H9 (cell line): ENCODE results near the gene SIVA1. TPM values are rescaled to one million over a fixed set of nuclear protein-coding genes. Genes with fewer than 3 reads are reported as not detected.

Source experiments
- DNase-seq: peaks from one replicate; pipeline ENCODE4 v3.0.0-alpha.2; 2017
- H2AFZ ChIP-seq: one replicate; pipeline ENCODE4 v1.6.1; 2013; ENCODE audit warnings: mild to moderate bottlenecking, low read length, control low read depth, moderate library complexity
- H2AK5ac ChIP-seq: 2 replicates; pipeline ENCODE4 v1.6.1; 2013; ENCODE audit warnings: low read length, control low read depth, mixed read lengths; ENCODE audit not compliant: insufficient read length
- H2BK120ac ChIP-seq: one replicate; pipeline ENCODE4 v1.6.1; 2013; ENCODE audit warnings: low read depth, mild to moderate bottlenecking, low read length, control low read depth, inconsistent platforms; ENCODE audit not compliant: poor library complexity, severe bottlenecking
- H2BK12ac ChIP-seq: 2 replicates; pipeline ENCODE4 v1.6.1; 2013; ENCODE audit warnings: low read length, control low read depth, mixed read lengths, low read depth; ENCODE audit not compliant: insufficient read length
- H2BK15ac ChIP-seq: 2 replicates; pipeline ENCODE4 v1.6.1; 2013; ENCODE audit warnings: low read depth, low read length, control low read depth
- H2BK20ac ChIP-seq: one replicate; pipeline ENCODE4 v1.6.1; 2013; ENCODE audit warnings: low read depth, mild to moderate bottlenecking, low read length, control low read depth, inconsistent platforms; ENCODE audit not compliant: poor library complexity, severe bottlenecking
- H2BK5ac ChIP-seq: 2 replicates; pipeline ENCODE4 v1.6.1; 2013; ENCODE audit warnings: low read length, control low read depth, mixed read lengths; ENCODE audit not compliant: insufficient read length
- H3K14ac ChIP-seq: 2 replicates; pipeline ENCODE4 v1.6.1; 2013; ENCODE audit warnings: low read length, control low read depth; ENCODE audit not compliant: insufficient read depth
- H3K18ac ChIP-seq: 2 replicates; pipeline ENCODE4 v1.6.1; 2013; ENCODE audit warnings: low read depth, mild to moderate bottlenecking, mixed read lengths, low read length, control low read depth; ENCODE audit not compliant: insufficient read length
- H3K23ac ChIP-seq: 2 replicates; pipeline ENCODE4 v1.6.1; 2013; ENCODE audit warnings: low read length, control low read depth, mixed read lengths, low read depth; ENCODE audit not compliant: insufficient read length
- H3K23me2 ChIP-seq: 2 replicates; pipeline ENCODE4 v1.6.1; 2013; ENCODE audit warnings: low read depth, mild to moderate bottlenecking, mixed read lengths, low read length, control low read depth; ENCODE audit not compliant: insufficient read length, poor library complexity, severe bottlenecking
- H3K27ac ChIP-seq: 2 replicates; pipeline ENCODE4 v1.5.1; 2013; ENCODE audit warnings: low read length, control low read depth, mixed read lengths, low read depth; ENCODE audit not compliant: insufficient read length
- H3K27me3 ChIP-seq: 2 replicates; pipeline ENCODE4 v1.6.1; 2013; ENCODE audit warnings: low read length, control low read depth, inconsistent platforms; ENCODE audit not compliant: insufficient read depth
- H3K4ac ChIP-seq: 2 replicates; pipeline ENCODE4 v1.6.1; 2013; ENCODE audit warnings: low read depth, mild to moderate bottlenecking, control low read depth, inconsistent platforms, low read length, moderate library complexity
- H3K4me1 ChIP-seq: 2 replicates; pipeline ENCODE4 v1.6.1; 2013; ENCODE audit warnings: low read length, control low read depth, inconsistent platforms; ENCODE audit not compliant: insufficient read depth
- H3K4me2 ChIP-seq: 2 replicates; pipeline ENCODE4 v1.6.1; 2013; ENCODE audit warnings: low read length, control low read depth, mixed read lengths; ENCODE audit not compliant: insufficient read length, insufficient read depth
- H3K56ac ChIP-seq: 2 replicates; pipeline ENCODE4 v1.6.1; 2013; ENCODE audit warnings: low read depth, mild to moderate bottlenecking, mixed read lengths, low read length, control low read depth; ENCODE audit not compliant: insufficient read length
- H3K79me1 ChIP-seq: 2 replicates; pipeline ENCODE4 v1.6.1; 2013; ENCODE audit warnings: low read depth, mild to moderate bottlenecking, moderate library complexity, low read length, control low read depth, inconsistent platforms; ENCODE audit not compliant: insufficient read depth, poor library complexity, severe bottlenecking
- H3K79me2 ChIP-seq: 2 replicates; pipeline ENCODE4 v1.6.1; 2013; ENCODE audit warnings: low read length, control low read depth, inconsistent platforms; ENCODE audit not compliant: insufficient read depth
- H3K9ac ChIP-seq: 2 replicates; pipeline ENCODE4 v1.6.1; 2013; ENCODE audit warnings: low read length, control low read depth, mixed read lengths; ENCODE audit not compliant: insufficient read length; ENCODE audit errors: extremely low read depth
- H3K9me3 ChIP-seq: one replicate; pipeline ENCODE4 v1.6.1; 2013; ENCODE audit warnings: low read depth, low read length, inconsistent platforms; ENCODE audit not compliant: control insufficient read depth
- H3T11ph ChIP-seq: one replicate; pipeline ENCODE4 v1.6.1; 2013; ENCODE audit warnings: mild to moderate bottlenecking, low read length, control low read depth, inconsistent platforms
- H4K20me1 ChIP-seq: one replicate; pipeline ENCODE4 v1.6.1; 2013; ENCODE audit not compliant: control insufficient read depth, insufficient read length, insufficient read depth
- H4K5ac ChIP-seq: 2 replicates; pipeline ENCODE4 v1.6.1; 2013; ENCODE audit warnings: low read depth, mild to moderate bottlenecking, mixed read lengths, low read length, control low read depth; ENCODE audit not compliant: insufficient read length
- H4K8ac ChIP-seq: replicated peaks from 2 replicates; pipeline ENCODE4 v1.6.1; 2013; ENCODE audit warnings: low read length, control low read depth, mixed read lengths, low read depth; ENCODE audit not compliant: insufficient read length
- H4K91ac ChIP-seq: 2 replicates; pipeline ENCODE4 v1.6.1; 2013; ENCODE audit warnings: low read depth, mild to moderate bottlenecking, moderate library complexity, mixed read lengths, low read length, control low read depth; ENCODE audit not compliant: insufficient read length
- H3K27ac Mint-ChIP-seq, 3 experiments: 2 replicates in 2 of 3; 3 replicates in 1 of 3; pipeline ENCODE4 v1.8.0; 2020 to 2021; ENCODE audit warnings: mixed read lengths in 3 of 3, mild to moderate bottlenecking in 1 of 3, moderate library complexity in 1 of 3
- H3K27me3 Mint-ChIP-seq: 2 replicates; pipeline ENCODE4 v1.8.0; 2021; ENCODE audit warnings: low read depth, mild to moderate bottlenecking, moderate library complexity, mixed read lengths
- H3K36me3 Mint-ChIP-seq, 3 experiments: 2 replicates in 2 of 3; 3 replicates in 1 of 3; pipeline ENCODE4 v1.8.0; 2020 to 2021; ENCODE audit warnings: low read depth in 3 of 3, mixed read lengths in 3 of 3; ENCODE audit not compliant: insufficient read depth in 1 of 3
- H3K4me1 Mint-ChIP-seq, 2 experiments: 2 replicates each; pipeline ENCODE4 v1.8.0; 2020; ENCODE audit warnings: mixed read lengths in 2 of 2
- H3K4me3 Mint-ChIP-seq, 2 experiments: 2 replicates in 1 of 2; 3 replicates in 1 of 2; pipeline ENCODE4 v1.8.0; 2020 to 2021; ENCODE audit warnings: mild to moderate bottlenecking in 2 of 2, mixed read lengths in 2 of 2, moderate library complexity in 1 of 2
- H3K9me3 Mint-ChIP-seq, 2 experiments: 2 replicates in 1 of 2; 3 replicates in 1 of 2; pipeline ENCODE4 v1.8.0; 2020; ENCODE audit warnings: mild to moderate bottlenecking in 2 of 2, mixed read lengths in 2 of 2, moderate library complexity in 1 of 2
- WGBS: extraction: QIAGEN DNeasy Blood & Tissue Kit; methylation state at CpG from one replicate; pipeline ENCODE4 v1.1.7; 2013; ENCODE audit warnings: missing lambda C conversion rate, low lambda C conversion rate, mixed read lengths; ENCODE audit not compliant: insufficient read length; ENCODE audit errors: extremely low coverage; 5-methylcytosine and 5-hydroxymethylcytosine counted together
- total RNA-seq: library from RNA; stranded (reverse); gene quantifications from 2 replicates; pipeline ENCODE4 v1.2.1, GENCODE V29; 2021
- TF ChIP-seq, protein P1 (sequence below): fragments of 200-600 bp; sonication (generic); conservative IDR thresholded peaks from 3 replicates; pipeline ENCODE4 v1.8.0; 2021; ENCODE audit warnings: antibody characterized with exemption, mild to moderate bottlenecking

The SIVA1 gene
- total RNA-seq, 1 experiment from 2014 or later = 125 TPM

DNA sequence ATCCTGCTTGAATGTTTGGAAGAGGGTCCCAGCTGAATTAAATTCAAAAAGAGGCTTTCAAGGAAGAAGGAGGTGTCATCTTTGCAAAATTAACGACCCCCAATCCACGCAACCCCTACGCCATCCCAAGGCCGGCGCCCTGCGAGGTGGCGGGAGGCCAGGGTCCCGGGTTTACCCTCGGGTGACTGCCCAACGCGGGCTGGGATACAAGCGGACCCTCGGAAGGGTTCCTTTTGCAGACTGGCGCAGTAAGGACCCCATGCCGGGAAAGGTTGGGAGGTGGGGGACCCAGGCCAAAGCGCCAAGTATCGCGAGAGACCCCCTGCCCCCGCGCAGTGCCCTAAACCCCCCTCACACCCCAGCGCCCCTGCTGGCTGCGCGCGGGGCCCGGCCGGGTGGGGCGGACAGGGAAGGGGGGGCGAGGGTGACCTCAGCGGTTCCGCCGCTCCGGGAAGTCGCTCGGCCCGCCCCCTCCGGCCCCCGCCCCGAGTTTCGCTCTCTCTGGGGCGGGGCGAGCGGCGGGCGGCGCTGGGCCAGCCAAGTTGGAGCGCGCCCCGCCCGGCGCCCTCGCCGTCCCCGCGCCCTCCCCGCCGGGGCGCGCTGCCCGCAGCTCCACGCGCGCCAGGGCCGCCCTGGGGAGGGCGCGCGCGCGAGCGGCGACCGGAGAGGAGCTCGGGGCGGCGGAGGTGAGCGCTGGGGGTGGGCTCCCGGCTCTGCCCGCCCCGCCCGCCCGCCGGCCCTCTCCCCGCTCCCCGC is 47.2 kb downstream of the SIVA1 start:
- peak; percentile 77 for DNase-seq
- Histone ChIP-seq H3K9ac (no peak overlapping the region), H3K14ac (no peak overlapping the region), H3K79me2 (no peaks in the 10 kb centered on the region), H2AK5ac (no peak overlapping the region), H3K18ac (no peak overlapping the region), H2BK5ac (no peak overlapping the region), H2BK120ac (no peak overlapping the region), H3K9me3 (no peaks in the 10 kb centered on the region), H4K91ac (no peak overlapping the region), H4K5ac (no peak overlapping the region), H3K4me1 (peaks cover 6% of the 10 kb centered on the region; the same call in 1 of the 2 replicates), H3K27ac (no peak overlapping the region), H3K4ac (no peak overlapping the region), H3T11ph (no peak overlapping the region), H3K23ac (no peak overlapping the region), H3K79me1 (no peaks in the 10 kb centered on the region), H3K23me2 (peaks cover 13% of the 10 kb centered on the region), H4K8ac (no peak overlapping the region), H2BK15ac (no peak overlapping the region), H2BK12ac (no peak overlapping the region), H3K4me2 (peak overlapping the region; percentile 50), H3K56ac (no peak overlapping the region), H3K27me3 (peaks cover 23% of the 10 kb centered on the region; the same call in 1 of the 2 replicates), H2BK20ac (no peak overlapping the region), H4K20me1 (no peaks in the 10 kb centered on the region), H2AFZ (no peak overlapping the region)
- Mint-ChIP-seq H3K9me3 (no peaks in the 10 kb centered on the region; a peak in 3 of 5 replicates), H3K4me3 (peak overlapping the region; percentile 74 to 82), H3K4me1 (peaks cover 23 to 41% of the 10 kb centered on the region in 2 experiments), H3K36me3 (peaks cover 0 to 4% (median 0%) of the 10 kb centered on the region in 3 experiments; a peak in 2 of 7 replicates), H3K27ac (peak overlapping the region in 2 of 3 experiments; percentile 65 to 75; a peak in 5 of 7 replicates), H3K27me3 (peaks cover 72% of the 10 kb centered on the region)
- TF ChIP-seq, protein P1, sequence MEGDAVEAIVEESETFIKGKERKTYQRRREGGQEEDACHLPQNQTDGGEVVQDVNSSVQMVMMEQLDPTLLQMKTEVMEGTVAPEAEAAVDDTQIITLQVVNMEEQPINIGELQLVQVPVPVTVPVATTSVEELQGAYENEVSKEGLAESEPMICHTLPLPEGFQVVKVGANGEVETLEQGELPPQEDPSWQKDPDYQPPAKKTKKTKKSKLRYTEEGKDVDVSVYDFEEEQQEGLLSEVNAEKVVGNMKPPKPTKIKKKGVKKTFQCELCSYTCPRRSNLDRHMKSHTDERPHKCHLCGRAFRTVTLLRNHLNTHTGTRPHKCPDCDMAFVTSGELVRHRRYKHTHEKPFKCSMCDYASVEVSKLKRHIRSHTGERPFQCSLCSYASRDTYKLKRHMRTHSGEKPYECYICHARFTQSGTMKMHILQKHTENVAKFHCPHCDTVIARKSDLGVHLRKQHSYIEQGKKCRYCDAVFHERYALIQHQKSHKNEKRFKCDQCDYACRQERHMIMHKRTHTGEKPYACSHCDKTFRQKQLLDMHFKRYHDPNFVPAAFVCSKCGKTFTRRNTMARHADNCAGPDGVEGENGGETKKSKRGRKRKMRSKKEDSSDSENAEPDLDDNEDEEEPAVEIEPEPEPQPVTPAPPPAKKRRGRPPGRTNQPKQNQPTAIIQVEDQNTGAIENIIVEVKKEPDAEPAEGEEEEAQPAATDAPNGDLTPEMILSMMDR = peak; percentile 28; the same call in 1 of the 3 replicates
- no CpG with 5 or more reads among the region's 83 CpGs for WGBS
